Stimulated activated CD8-positive, alpha-beta memory T cell treated with anti-CD3 and anti-CD28 coated beads, Interleukin-12 subunit alpha, Interleukin-12 subunit beta, amount 100 ng/mL, for 1 hour (primary cell): ENCODE results near the gene EP400.
"Not testable (repeated sequence)": the region's sequence is repeated elsewhere in the genome, so short reads cannot be mapped to it uniquely, and the experiment has no call there.

Source experiments
- DNase-seq: peaks from one replicate; pipeline ENCODE4 v3.0.0-alpha.2; 2020; ENCODE audit warnings: low read depth

EP400 gene

DNA sequence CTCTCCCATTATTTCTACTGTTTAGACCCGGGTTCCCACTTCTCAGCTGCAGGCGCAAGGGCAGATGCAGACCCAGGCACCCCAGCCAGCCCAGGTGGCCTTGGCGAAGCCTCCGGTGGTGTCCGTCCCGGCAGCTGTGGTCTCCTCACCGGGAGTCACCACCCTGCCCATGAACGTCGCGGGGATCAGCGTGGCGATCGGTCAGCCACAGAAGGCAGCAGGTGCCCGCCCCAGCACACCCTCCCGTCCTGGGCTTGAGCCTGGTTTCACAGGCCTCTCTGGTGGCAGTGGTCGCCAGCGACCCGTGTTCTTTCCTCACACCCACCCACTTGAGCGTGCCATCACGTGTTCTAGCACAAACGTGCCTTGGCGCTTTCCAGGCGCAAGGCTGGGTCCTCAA, 117.0 kb downstream of the EP400 start:
- no peak for DNase-seq

DNA sequence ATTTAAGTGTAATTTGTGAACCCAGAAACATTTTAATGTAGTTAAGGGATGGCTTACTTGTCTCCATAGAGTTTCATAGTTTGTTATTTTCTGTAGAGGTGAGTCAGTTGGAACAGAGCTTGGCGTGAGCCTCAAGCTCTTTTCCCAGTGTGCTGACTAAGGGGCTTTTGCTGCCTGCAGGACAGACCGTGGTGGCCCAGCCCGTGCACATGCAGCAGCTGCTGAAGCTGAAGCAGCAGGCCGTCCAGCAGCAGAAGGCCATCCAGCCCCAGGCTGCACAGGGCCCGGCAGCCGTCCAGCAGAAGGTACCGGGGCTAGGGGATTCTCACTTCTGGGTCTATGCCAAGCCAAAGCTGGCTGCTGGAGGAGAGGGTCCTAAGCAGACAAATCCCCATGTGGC, 117.4 kb downstream of the EP400 start:
- no peak for DNase-seq

DNA sequence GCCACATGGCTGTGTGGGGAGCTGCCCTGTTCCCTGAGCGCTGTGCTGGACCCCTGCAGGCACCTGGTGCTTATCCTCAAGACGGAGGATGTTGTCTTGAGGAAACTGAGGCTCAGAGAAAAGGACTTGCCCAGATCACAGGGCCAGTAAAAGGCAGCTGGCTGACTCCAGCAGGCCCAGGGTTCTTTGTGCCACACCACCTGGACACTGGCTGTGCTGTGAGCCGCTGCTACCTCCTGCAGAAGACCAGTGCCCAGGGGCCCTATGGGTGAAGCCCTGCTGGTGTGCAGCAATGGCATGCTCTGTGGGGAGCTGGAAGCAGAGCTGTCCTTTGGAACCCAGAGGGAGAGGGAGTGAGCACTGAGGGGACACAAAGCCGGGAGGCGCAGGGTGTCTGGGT, 118.5 kb downstream of the EP400 start:
- DNase-seq = no peak

- no peak for DNase-seq
These were observed 119.7 kb downstream of the EP400 start for GRCh38 chr12:132069336-132069985.

GRCh38 chr12:132070298-132070697, 120.6 kb downstream of the EP400 start:
- DNase-seq = no peak

GRCh38 chr12:132071040-132071810, 121.5 kb downstream of the EP400 start:
- no peak for DNase-seq

DNA sequence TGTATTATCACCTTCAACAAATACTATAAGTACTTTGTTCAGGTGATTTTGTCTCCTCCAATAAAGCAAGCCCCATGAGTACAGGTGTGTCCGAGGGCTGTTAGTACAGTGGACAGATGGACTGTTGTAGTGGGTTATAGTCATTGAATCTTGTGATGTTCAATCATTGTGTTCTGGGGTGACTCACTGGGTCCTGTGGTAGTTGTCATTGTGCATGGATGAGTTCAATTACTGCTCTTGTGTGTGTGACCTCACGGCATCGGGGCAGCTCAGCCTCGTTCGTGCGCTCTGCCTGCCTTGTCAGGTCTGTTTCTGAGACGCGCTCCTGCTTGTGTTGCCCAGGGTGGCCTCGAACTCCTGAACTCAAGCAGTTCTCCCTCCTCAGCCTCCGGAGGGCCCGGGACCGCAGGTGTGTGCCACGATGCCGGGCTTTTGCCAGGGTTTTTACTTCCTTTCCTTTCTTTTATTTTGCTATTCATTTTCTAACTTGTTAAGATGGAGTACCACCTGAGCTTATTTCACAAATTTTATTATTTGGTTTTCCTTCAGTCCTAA, 122.2 kb downstream of the EP400 start:
- no peak for DNase-seq

- DNase-seq = no peak
These were observed 124.5 kb downstream of the EP400 start for GRCh38 chr12:132074216-132074615.

DNA sequence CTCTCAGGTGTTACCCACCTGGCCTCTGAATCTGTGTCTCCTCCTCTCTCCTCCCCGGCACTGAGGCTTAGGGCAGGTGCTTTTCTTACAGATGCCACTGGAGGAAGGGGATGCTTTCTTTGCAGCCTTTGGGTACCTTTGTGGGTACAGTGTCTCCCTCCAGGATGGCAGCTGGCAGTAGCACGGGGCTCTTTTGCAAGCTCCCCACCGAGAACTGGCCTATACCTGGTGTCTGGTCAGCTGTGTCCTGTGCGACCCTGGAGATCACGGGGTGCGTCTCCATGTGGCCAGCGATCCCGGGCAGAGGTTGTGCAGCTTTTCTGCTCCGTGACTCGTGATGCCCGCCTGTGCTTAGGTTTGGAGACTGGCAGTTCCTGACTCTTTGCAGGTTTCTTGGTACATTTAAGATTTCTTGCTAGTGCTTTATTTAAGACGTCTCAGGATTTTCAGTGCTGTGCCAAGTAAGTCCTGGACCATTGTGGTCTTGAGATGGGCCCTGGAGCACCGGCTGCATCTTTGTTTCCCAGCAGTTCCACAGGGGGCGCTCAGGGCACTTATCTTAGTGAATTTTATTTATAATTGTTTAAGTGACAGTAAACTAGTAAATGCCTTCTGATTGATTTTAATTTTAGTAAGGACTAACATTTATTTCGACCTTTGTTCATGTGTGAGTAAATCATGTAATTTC, 125.4 kb downstream of the EP400 start:
- DNase-seq = no peak

- no peak for DNase-seq
These were observed 126.2 kb downstream of the EP400 start for GRCh38 chr12:132075714-132076553.

DNA sequence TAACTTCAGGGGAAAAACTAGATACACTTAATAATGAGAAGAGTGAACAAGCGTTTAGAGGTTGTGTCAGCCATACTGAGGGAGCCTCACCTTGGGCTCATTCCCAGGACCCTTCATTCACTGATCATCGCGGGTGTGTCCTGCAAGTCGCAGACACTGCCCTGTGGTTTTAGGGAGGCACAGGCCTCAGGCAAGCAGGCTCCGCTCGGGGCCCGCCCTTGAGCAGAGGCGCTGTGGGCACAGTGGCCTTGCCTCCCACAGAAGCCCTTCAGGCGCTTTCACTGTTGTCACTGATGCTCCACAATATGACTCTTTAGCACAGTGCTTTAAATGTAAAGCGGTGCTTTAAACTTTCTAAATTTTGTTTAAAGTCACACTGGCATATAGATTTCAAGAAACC, 127.0 kb downstream of the EP400 start:
- DNase-seq = no peak

GRCh38 chr12:132077322-132078100, 127.8 kb downstream of the EP400 start:
- no peak for DNase-seq

GRCh38 chr12:132078190-132078589, 128.4 kb downstream of the EP400 start:
- no peak for DNase-seq

GRCh38 chr12:132079200-132079599, 129.5 kb downstream of the EP400 start:
- DNase-seq = no peak

- DNase-seq = no peak
These were observed 130.0 kb downstream of the EP400 start for GRCh38 chr12:132079695-132080094.

GRCh38 chr12:132080515-132080914, 130.8 kb downstream of the EP400 start:
- not testable (repeated sequence) for DNase-seq

GRCh38 chr12:132081423-132081822, 131.7 kb downstream of the EP400 start:
- no peak for DNase-seq

- no peak for DNase-seq
These were observed 133.8 kb downstream of the EP400 start for GRCh38 chr12:132083614-132083940.

- DNase-seq = peak; percentile 79
These were observed 134.3 kb downstream of the EP400 start for GRCh38 chr12:132083941-132084620.

GRCh38 chr12:132084621-132085290, 135.0 kb downstream of the EP400 start:
- peak; percentile 13 for DNase-seq
